ENCODE measurements around the gene POFUT2.

POFUT2 gene

DNA sequence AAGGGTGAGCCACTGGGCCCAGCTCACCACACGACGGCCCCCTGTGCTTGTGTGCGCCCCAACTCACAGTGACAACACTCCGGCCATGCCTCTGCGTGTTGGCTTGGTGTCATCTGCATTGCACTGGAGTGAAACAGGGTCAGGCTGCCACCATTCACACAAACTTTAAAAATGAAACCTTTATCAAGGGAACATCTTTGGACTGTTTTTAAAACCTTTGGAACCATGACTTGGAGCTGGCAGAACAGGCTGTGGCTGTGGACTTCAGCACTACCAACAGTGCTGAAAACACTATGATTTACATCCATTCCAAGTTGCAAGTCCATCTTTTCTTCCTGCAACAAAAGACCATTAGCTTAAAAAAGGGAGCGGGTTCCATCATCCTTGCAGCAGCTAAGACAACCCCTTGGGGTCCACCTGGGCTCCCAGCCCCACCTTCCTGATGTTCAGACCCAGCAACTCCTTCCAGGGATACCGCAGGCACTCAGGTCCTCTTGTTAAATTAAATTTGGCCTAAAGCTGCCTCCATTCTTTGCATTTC is 25.6 kb downstream of the POFUT2 start:
- DNase-seq, result no peak

- no peak for DNase-seq
Measured at GRCh38 chr21:45261093-45261492, 26.6 kb downstream of the POFUT2 start.

DNA sequence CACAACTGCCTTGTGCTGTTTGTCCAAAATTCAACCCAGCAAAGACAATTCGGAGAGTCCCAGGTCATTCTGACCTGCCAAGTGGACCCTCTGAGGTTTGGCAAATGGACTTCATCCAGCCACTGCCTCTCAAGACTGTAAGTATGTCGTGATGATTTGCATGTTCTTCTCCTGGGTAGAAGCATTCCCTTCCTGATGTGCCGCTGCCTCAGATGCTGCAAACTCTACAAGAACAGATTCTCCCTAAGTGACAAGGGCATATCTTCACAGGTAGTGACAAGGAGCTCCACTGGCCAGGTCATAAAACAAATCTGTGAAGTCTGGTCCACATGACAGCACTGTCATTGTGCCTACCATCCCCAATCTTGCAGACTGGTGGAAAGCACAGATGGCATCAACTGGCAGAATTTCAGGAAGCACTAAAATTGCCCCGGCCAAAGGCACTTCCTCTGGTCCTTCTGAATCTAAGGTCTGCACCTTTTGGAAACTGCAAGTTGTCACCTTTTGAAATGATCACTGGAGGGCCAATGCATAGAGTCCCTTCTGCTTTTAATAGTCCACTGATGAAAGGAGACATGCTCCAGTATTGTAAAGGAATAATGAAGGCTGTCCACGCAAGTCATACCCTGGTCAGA is 27.4 kb downstream of the POFUT2 start:
- no peak for DNase-seq

- DNase-seq, result no peak
Measured at GRCh38 chr21:45259206-45259840, 28.4 kb downstream of the POFUT2 start.

DNA sequence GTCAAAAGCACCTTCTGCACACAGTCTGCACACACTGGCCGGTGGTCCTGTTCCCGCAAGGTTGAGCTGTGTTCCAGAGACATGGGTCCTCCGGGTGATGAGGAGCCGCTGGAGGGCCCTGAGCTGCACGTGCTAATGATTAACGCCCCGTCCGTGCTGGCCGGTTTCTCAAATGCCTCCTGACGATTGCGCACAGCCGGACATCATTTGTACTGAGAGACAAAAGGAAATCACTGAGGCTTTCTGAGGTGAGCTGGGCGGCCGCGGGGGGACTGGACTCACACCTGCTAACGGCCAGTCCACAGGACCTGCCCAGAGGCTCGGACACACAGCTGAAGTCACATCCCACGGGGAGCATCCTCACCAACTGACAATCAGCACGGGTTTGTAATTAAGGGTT is 29.2 kb downstream of the POFUT2 start:
- DNase-seq, result no peak

DNA sequence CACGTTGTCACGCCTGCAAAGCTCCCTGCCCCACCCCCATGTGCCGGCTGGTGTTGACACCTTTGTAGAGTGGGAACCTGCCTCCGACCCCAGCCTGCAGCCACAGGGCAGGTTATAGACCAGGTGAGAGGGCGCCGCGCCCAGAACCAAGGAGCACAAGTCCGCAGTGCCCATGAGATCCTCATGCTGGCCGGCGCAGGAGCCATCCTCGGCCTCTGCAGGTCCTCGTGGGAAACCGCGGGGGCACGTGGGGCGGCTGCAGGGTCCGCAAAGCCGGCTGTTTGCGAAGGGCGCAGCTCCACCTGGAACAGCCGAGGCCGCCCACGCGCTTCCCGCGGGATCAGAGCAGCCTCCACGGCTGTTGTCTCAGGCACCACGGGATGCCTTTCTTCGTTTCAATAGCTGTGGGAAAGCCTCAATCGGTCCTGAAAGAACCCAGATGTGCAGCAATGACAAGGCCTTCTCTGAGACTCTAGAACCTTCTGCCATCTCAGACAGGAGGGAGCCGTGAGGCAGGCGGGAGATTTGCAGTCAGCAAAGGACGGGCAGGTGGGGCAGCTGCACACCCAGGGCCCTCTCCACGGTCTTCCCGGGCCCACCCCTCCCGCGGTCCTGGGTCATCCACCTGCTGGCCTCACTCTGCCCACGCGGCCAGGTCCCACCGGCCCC is 29.9 kb downstream of the POFUT2 start:
- no peak for DNase-seq

- DNase-seq, result no peak
Measured at GRCh38 chr21:45256912-45257672, 30.6 kb downstream of the POFUT2 start.

DNA sequence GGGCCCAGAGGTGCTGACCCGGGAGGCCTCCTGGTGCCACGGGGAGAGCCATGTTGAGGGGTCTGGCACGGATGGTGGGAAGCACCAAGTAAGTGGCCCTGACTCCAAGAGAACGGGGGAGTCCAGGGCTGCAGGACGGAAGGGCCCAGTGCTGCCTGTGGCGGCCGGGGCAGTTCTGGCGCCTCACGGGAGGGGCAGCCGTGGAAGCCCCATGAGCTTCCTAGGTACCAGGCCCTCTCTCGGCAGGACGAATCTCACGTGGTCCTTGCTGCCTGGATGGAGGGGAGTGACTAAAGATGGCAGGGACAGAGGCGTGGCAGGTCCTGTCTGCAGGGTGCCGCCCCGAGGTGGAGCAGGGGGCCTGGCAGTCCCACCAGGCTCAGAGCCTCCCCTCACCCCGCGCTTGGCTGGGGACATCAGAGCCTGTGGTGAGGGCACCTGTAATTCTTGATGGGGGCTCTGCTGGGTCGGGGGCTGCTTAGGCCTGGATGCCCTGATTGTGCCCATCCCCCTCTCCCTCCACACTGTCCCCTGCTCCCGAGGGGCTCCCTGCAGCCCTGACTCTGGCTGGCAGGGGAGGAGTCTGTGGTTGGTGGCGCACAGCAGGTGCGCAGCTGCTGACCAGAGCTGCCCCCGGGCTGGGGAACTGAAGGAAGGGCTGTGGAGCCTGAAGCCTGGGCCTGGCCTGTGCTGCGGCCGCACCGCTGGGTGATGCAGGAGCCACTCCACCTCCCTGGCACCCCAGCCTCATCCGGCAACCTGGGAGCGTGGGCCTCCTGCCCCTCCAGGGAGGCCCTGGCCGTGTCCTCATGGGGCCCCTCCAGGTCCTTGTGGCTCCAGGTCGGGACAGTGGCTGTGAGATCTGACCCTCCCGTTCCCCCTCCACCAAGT is 31.4 kb downstream of the POFUT2 start:
- DNase-seq, result no peak

- no peak for DNase-seq
Measured at GRCh38 chr21:45255381-45256020, 32.2 kb downstream of the POFUT2 start.

GRCh38 chr21:45254460-45254930 is 33.2 kb downstream of the POFUT2 start:
- DNase-seq, result no peak

DNA sequence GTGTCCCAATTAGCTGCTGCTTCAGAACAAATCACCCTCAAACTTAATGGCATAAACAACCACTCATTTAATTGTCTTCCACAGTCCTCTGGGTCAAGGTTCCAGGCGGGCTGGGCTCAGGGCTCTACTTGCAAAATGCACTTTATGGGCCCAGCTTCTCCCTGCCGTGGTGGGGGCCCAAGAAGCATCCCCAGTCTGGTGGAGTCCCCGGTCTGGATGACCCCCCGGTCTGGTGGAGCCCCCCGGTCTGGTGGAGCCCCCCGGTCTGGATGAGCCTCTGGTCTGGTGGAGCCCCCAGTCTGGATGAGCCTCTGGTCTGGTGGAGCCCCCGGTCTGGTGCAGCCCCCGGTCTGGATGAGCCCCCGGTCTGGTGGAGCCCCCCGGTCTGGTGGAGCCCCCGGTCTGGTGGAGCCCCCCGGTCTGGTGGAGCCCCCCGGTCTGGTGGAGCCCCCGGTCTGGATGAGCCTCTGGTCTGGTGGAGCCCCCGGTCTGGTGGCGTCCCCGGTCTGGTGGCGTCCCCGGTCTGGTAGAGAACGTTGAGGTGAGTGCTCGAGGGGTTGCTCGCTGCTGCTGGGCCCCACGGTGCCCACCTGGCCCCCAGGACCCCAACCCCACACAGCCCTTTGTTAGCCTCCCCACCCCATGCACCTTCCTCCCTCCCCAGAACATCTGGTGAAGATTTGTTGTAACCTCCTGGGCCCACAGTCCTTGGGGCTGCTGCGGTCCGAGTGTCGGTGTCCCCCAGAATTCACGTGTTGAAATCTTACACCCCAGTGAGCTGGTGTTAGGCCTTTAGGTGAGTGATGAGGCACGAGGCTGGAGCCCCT is 33.8 kb downstream of the POFUT2 start:
- DNase-seq, result no peak

GRCh38 chr21:45253180-45253579 is 34.5 kb downstream of the POFUT2 start:
- DNase-seq, result no peak

GRCh38 chr21:45252448-45252925 is 35.2 kb downstream of the POFUT2 start:
- DNase-seq, result no peak

DNA sequence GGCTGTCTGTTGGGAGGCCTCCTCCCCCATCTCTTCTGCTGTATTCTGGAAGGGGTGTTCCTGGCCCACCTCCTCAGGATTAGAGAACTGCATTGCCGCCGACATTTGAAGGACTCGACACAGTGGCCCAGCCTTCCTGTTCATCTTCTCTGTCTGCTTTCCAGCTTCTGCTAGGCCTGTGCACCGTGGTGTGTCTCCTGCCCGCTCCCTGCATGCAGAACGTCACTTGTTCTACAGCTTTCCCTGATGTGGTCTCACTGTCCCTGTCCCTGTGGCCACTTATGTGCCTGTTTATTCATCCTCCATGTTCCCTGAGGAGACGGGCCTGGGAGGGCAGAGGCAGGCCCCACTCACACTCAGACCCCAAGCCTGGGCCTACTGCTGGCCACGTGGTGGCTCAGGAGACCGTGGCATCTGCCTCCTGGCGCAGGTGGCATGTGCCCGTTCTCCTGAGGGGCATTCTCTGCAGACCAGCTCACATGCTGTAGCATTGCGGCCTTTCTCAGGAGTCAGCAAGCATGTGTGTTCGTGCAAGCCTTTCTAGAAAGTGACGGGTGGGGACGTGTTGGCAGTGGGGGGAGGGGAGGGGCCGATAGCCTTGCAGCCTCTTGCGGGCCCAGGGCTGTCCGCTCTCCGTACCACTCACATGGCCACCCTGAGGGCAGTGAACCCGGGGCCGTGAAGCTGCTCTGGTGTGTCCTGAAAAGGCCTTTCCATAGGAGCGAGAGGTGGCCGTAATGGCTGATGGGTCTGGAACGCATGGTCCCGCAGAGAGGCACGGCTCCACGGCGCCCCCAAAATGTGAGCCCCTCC is 35.9 kb downstream of the POFUT2 start:
- DNase-seq, result no peak

DNA sequence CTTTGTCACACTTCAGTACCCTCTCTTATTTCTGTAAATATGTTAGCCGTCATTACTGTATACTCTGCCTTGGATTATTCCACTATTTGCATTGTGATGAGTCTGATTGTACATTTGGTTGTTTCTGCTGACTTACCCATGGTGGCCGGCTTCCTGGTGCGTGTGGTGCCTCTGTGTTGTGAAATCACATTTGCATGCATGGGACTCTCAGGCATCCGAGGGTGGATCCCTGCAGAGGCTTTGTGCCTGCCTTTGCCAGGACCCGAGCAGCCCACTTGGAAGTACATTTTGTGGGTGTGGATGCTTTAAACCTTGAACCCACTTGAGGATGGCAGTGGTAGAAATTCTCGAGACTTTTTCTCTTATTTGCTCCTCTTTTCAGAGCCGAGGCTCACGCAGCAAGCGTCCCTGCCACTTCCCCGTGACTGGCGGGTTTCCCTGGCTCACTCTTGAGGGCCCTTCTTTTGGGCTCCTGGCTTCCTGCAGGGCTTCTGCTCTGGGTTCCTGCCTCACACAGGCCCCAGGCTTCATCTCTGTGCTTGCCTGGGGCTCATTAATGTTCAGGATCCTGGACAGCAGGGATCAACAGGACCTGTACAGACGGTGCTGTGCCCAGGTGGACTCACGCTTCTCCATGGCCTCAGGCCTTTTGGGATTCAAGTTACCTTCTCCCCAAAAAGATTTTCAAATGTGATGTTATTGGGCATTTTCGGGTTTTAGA is 36.6 kb downstream of the POFUT2 start:
- no peak for DNase-seq

DNA sequence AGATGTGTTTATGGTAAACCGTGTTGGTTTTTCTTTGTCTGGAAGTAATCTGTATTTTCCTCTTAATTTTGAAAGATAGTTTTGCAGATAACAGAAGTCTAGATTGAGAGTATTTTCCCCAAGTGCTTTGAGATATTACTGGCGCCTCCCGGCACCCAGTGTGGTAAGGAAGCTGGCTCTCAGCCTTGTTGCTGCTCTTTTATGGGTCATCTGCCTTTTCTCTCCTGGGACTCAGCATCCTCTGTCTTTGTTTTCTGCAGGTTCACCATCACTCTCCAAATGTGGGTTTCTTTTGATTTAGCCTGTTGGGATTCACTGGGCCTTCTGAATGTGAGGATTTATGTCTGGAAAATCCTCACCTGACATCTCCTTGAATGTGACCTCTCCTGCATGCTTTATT is 37.4 kb downstream of the POFUT2 start:
- no peak for DNase-seq

DNA sequence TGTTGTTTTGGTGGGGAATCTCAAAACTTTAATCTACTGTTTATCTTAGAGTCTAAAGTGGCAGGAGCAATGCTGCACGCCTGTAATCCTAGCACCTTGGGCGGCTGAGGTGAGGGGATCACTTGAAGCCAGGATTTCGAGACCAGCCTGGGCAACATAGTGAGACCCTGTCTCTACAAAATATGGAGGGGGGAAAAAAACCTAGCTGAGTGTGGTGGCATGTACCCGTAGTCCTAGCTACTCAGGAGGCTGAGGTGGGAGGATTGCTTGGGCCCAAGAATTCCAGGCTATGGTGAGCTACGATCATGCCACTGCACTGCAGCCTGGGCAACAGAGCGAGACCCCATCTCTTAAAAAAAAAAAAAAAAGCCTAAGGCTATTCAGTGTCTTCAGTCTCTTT is 38.1 kb downstream of the POFUT2 start:
- DNase-seq, result no peak

GRCh38 chr21:45248893-45249381 is 38.8 kb downstream of the POFUT2 start:
- no peak for DNase-seq

Data from NCI-H748 treated with DMSO at 0.1 percent for 48 hours (cell line).